ENCODE measurements around the gene SMKR1. TPM values are rescaled to one million over a fixed set of nuclear protein-coding genes. Genes with fewer than 3 reads are reported as not detected.

SMKR1 gene
- total and polyA plus RNA-seq, 2 of the 8 experiments (the other 6 are each of a cell fraction or from before 2014, with no cell fraction given), result 0.39 to 1.6 TPM

- TF ChIP-seq, protein P1, sequence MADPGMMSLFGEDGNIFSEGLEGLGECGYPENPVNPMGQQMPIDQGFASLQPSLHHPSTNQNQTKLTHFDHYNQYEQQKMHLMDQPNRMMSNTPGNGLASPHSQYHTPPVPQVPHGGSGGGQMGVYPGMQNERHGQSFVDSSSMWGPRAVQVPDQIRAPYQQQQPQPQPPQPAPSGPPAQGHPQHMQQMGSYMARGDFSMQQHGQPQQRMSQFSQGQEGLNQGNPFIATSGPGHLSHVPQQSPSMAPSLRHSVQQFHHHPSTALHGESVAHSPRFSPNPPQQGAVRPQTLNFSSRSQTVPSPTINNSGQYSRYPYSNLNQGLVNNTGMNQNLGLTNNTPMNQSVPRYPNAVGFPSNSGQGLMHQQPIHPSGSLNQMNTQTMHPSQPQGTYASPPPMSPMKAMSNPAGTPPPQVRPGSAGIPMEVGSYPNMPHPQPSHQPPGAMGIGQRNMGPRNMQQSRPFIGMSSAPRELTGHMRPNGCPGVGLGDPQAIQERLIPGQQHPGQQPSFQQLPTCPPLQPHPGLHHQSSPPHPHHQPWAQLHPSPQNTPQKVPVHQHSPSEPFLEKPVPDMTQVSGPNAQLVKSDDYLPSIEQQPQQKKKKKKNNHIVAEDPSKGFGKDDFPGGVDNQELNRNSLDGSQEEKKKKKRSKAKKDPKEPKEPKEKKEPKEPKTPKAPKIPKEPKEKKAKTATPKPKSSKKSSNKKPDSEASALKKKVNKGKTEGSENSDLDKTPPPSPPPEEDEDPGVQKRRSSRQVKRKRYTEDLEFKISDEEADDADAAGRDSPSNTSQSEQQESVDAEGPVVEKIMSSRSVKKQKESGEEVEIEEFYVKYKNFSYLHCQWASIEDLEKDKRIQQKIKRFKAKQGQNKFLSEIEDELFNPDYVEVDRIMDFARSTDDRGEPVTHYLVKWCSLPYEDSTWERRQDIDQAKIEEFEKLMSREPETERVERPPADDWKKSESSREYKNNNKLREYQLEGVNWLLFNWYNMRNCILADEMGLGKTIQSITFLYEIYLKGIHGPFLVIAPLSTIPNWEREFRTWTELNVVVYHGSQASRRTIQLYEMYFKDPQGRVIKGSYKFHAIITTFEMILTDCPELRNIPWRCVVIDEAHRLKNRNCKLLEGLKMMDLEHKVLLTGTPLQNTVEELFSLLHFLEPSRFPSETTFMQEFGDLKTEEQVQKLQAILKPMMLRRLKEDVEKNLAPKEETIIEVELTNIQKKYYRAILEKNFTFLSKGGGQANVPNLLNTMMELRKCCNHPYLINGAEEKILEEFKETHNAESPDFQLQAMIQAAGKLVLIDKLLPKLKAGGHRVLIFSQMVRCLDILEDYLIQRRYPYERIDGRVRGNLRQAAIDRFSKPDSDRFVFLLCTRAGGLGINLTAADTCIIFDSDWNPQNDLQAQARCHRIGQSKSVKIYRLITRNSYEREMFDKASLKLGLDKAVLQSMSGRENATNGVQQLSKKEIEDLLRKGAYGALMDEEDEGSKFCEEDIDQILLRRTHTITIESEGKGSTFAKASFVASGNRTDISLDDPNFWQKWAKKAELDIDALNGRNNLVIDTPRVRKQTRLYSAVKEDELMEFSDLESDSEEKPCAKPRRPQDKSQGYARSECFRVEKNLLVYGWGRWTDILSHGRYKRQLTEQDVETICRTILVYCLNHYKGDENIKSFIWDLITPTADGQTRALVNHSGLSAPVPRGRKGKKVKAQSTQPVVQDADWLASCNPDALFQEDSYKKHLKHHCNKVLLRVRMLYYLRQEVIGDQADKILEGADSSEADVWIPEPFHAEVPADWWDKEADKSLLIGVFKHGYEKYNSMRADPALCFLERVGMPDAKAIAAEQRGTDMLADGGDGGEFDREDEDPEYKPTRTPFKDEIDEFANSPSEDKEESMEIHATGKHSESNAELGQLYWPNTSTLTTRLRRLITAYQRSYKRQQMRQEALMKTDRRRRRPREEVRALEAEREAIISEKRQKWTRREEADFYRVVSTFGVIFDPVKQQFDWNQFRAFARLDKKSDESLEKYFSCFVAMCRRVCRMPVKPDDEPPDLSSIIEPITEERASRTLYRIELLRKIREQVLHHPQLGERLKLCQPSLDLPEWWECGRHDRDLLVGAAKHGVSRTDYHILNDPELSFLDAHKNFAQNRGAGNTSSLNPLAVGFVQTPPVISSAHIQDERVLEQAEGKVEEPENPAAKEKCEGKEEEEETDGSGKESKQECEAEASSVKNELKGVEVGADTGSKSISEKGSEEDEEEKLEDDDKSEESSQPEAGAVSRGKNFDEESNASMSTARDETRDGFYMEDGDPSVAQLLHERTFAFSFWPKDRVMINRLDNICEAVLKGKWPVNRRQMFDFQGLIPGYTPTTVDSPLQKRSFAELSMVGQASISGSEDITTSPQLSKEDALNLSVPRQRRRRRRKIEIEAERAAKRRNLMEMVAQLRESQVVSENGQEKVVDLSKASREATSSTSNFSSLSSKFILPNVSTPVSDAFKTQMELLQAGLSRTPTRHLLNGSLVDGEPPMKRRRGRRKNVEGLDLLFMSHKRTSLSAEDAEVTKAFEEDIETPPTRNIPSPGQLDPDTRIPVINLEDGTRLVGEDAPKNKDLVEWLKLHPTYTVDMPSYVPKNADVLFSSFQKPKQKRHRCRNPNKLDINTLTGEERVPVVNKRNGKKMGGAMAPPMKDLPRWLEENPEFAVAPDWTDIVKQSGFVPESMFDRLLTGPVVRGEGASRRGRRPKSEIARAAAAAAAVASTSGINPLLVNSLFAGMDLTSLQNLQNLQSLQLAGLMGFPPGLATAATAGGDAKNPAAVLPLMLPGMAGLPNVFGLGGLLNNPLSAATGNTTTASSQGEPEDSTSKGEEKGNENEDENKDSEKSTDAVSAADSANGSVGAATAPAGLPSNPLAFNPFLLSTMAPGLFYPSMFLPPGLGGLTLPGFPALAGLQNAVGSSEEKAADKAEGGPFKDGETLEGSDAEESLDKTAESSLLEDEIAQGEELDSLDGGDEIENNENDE (IDR thresholded peaks at IDR 0.05; ENCODE audit: insufficient replicate concordance, low read length), result no peak
- no peak for TF ChIP-seq HDAC6 (IDR thresholded peaks at IDR 0.05; ENCODE audit: low read depth, low read length)
- TF ChIP-seq MAX (IDR thresholded peaks at IDR 0.05), result no peak
- TF ChIP-seq JUND (IDR thresholded peaks at IDR 0.05; ENCODE audit: low read length), result no peak
- no peak for TF ChIP-seq JUN (IDR thresholded peaks at IDR 0.05; ENCODE audit: low read depth, low read length)
- TF ChIP-seq MAFK (IDR thresholded peaks at IDR 0.05; ENCODE audit: low read depth, low read length), result no peak
- TF ChIP-seq CBX5 (IDR thresholded peaks at IDR 0.05; ENCODE audit: low read depth, low read length), result no peak
- no peak for TF ChIP-seq NRF1 (IDR thresholded peaks at IDR 0.05; ENCODE audit: low read depth, low read length)
- TF ChIP-seq CREB1 (IDR thresholded peaks at IDR 0.05), result no peak
- TF ChIP-seq SP1 (IDR thresholded peaks at IDR 0.05; ENCODE audit: low read depth, low read length), result no peak
- TF ChIP-seq KDM1A (IDR thresholded peaks at IDR 0.05; ENCODE audit: borderline replicate concordance, low read length), result no peak
Measured at GRCh38 chr7:129468087-129468486, 34.2 kb upstream of the SMKR1 start (continued).
